ENCODE results near the gene GBP4.
"Not testable (repeated sequence)": the region's sequence is repeated elsewhere in the genome, so short reads cannot be mapped to it uniquely, and the experiment has no call there.

The GBP4 gene

GRCh38 chr1:89198491-89199072 is at the start of gene GBP4:
Gene GBP4, minus strand, starts transcription at chr1:89198942. Its CDS starts 108 bp downstream, at chr1:89198834.
- no peak for DNase-seq

GRCh38 chr1:89243046-89243445 is 44.3 kb upstream of the GBP4 start:
- no peak for DNase-seq

- DNase-seq = no peak
Measured at GRCh38 chr1:89221341-89221740, 22.6 kb upstream of the GBP4 start.

GRCh38 chr1:89219851-89220250 is 21.1 kb upstream of the GBP4 start:
- not testable (repeated sequence) for DNase-seq

- not testable (repeated sequence) for DNase-seq
Measured at GRCh38 chr1:89218941-89219340, 20.2 kb upstream of the GBP4 start.

- no peak for DNase-seq
Measured at GRCh38 chr1:89213347-89213746, 14.6 kb upstream of the GBP4 start.

- DNase-seq = no peak
Measured at GRCh38 chr1:89211035-89211634, 12.4 kb upstream of the GBP4 start.

- no peak for DNase-seq
Measured at GRCh38 chr1:89206373-89206772, 7.6 kb upstream of the GBP4 start.

- DNase-seq = no peak
Measured at GRCh38 chr1:89203166-89203565, 4.4 kb upstream of the GBP4 start.

- DNase-seq = no peak
Measured at GRCh38 chr1:89201106-89201794, 2.5 kb upstream of the GBP4 start.

GRCh38 chr1:89200663-89201062 is 1.9 kb upstream of the GBP4 start:
- DNase-seq = no peak

GRCh38 chr1:89199525-89200031 is 836 bp upstream of the GBP4 start:
- DNase-seq = no peak

- no peak for DNase-seq
Measured at GRCh38 chr1:89198081-89198480, 661 bp downstream of the GBP4 start.

GRCh38 chr1:89195476-89195875 is 3.3 kb downstream of the GBP4 start:
- no peak for DNase-seq

GRCh38 chr1:89191314-89191713 is 7.4 kb downstream of the GBP4 start:
- no peak for DNase-seq

GRCh38 chr1:89190017-89190416 is 8.7 kb downstream of the GBP4 start:
- DNase-seq = no peak

- DNase-seq = no peak
Measured at GRCh38 chr1:89179343-89179742, 19.4 kb downstream of the GBP4 start.

- no peak for DNase-seq
Measured at GRCh38 chr1:89176971-89177370, 21.8 kb downstream of the GBP4 start.

GRCh38 chr1:89175601-89176256 is 23.0 kb downstream of the GBP4 start, which contains the start of gene GBP7:
Gene GBP7, minus strand, starts transcription at chr1:89176003. Its CDS starts 4,068 bp downstream, at chr1:89171935.
- no peak for DNase-seq

GRCh38 chr1:89174491-89174890 is 24.3 kb downstream of the GBP4 start:
- no peak for DNase-seq

GRCh38 chr1:89172468-89173143 is 26.1 kb downstream of the GBP4 start:
- no peak for DNase-seq

GRCh38 chr1:89171067-89171438 is 27.7 kb downstream of the GBP4 start:
- no peak for DNase-seq
